Measurements from ENCODE around the gene LRRC75B.

Gene LRRC75B

DNA sequence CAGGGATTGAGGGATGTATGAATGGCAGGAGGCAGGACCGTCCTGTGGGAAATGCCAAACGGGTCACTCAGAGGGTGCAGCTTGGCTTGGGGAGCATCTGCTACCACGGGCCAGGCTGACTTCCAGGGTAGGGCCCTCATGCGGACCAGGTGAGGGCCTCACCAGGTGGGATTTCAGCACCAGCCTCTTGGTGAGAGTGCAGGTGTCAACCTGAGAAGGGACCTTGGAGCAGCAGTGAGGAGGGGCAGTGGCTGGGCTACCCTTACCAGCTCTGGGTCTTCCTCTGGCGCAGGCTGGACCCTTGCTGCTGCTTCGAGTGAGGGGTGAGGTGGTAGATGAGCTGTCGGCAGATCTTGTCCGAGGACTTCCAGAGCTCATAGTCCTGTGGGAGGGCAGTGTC is 4.9 kb downstream of the LRRC75B start:
- DNase-seq (ENCODE audit: low read depth in 2 of 3, low spot score in 1 of 3) = no peak

DNA sequence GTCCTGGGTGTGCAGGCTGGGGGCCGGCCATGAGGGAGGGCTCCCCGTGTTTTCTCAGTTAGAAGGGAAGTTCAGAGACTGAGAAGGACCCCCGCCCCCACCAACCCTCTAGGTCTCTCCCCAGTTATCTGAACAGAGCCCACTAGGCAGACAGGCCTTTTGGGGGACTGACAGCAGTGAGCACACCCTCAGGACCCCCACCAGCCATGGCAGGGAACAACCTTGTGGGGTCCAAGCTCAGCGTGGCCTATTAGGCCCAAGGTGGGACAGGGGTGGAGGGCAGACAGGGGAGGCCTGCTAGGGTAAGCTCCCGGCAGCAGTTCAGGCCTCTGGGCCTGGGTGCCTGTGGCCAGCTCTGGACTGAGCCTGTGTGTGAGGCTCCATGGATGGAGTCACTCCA is 5.6 kb downstream of the LRRC75B start:
- no peak for DNase-seq (ENCODE audit: low read depth in 2 of 3, low spot score in 1 of 3)

GRCh38 chr22:24585927-24586546 is 6.8 kb downstream of the LRRC75B start:
- no peak for DNase-seq (ENCODE audit: low read depth in 2 of 3, low spot score in 1 of 3)

DNA sequence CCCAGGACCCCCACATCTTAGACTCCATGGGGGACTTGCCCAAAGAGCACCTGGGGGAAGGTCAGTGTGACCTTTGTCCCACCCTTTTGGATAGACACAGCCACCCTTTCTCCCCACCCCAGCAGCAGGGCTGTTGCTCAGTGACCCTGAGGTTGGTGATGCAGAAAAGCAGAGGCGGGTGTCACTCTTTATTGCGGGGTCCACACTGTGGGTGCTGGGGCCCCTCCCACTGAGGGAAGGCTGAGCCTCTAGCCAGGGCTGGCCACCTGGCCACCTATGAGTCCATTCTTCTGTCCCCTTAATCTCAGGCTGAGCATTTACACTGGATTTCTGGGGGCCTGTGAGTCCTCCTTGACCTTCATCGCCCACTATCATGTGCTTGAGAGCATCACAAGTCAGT is 7.4 kb downstream of the LRRC75B start:
- DNase-seq (ENCODE audit: low read depth in 2 of 3, low spot score in 1 of 3) = no peak

DNA sequence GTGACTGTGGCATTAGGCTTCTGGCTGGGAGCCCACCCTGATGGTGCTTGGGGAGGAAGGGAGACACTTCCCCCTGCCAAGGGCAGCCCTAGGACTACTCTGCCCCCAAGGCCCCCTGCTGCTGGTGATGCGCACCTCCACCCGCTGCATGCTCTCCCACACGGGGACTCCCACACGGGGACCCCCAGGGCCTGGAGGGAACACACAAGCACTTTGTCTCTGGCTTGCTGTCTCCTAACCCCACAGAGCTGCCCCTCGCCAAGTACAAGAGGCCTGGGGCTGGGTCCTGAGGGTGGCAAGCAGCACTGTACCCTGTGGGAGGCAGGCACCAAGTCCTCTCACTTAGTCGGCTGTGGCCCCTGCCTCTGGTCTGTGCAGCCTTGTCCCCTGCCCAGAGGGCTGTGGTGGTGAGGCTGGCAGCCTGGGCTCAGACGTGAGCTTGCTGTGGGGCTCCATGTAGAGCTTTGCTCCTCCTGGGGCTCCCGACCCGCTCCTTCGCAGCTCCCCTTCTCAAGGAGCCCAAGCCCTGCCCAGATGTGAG is 7.9 kb downstream of the LRRC75B start:
- DNase-seq (ENCODE audit: low read depth in 2 of 3, low spot score in 1 of 3) = no peak

DNA sequence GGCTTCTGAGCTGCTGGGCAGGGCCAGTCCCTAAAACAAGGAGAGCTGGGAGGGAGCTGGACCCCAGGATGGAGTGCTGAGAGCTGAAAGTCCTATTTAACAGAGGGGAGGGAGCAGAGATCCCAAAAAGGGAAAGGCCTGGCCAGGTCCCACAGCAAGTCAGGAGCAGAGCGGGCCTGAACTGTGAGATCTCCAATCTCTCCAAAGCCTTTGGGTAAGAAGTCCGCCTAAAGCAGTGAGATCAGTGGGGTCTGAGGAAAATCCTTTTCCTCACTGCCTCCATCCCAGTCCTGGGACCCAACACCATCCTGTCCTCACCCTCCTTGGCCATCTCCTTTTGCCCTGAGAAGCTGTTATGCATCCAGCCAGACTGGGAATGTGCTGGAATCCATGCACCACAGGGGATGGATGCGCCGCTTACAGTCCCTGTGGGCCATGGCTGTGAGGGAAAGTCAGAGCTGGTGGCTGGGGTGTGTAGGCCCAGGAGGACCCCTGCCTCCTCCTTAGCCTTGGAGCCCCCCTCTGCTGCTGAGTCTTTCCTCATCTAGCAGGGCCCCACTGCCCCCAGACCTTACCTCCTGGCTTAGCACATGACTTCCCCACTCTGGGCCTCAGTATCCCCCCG is 8.6 kb downstream of the LRRC75B start:
- DNase-seq (ENCODE audit: low read depth in 2 of 3, low spot score in 1 of 3) = no peak

DNA sequence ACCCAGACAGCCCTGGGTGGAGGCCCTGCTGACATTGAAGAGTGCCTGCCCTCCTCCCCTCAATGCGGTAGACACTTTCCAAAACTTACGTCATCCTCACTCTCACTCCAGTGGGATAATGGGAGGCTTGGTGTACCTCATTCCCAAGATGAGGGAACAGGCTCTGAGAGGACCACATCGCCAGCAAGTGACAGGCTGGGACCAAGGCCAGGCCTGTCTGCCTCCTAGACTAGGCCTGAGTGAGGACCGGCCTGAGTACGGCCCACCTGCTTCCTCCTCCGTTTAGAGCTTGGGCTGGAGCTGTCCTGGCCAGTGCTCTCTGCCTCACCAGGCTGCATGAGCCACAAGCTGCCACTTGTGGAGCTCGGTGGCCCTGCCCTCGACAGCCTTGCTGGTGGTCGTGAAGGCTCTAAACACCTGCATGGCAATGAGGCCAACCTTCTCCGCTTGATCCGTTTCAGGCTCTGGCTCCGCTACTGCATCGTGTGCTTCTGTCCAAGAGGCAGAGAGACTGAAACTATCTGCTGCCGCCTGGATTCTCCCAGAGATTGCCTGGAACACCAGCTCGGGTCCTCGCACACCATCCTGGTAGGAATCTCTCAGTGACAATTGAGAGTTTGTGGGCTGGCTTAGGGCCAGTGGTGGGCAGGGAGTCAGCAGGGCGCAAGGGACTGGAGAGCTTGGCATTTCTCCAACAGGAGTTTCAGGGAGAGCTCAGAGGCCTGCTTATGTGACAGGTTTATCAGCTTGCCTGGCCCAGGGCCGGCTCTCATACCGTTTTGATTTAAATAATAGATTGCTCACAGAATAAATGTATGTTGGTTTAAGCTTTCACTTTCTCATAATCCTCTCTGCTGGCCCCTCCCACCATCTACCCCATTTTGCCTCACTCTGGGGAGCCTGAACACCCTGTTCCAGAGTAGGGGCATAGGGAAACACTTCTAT is 9.4 kb downstream of the LRRC75B start:
- no peak for DNase-seq (ENCODE audit: low read depth in 2 of 3, low spot score in 1 of 3)

- no peak for DNase-seq (ENCODE audit: low read depth in 2 of 3, low spot score in 1 of 3)
Measured at GRCh38 chr22:24582056-24582814, 10.6 kb downstream of the LRRC75B start.

DNA sequence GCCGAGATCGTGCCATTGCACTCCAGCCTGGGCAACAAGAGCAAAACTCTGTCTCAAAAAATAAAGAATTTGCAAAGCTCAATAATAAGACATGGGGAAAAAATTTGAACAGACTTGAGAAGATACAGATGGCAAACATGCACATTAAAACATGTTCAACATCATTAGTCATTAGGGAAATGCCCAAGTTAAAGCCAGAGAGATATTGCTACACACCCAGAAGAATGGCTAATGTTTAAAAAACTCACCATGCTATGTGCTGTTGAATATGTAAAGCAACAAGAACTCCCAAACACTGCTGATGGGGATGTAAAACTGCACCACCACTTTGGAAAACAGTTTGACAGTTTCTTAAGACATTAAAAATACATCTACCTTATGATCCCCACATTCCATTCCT is 12.6 kb downstream of the LRRC75B start:
- DNase-seq (ENCODE audit: low read depth in 2 of 3, low spot score in 1 of 3) = no peak

DNA sequence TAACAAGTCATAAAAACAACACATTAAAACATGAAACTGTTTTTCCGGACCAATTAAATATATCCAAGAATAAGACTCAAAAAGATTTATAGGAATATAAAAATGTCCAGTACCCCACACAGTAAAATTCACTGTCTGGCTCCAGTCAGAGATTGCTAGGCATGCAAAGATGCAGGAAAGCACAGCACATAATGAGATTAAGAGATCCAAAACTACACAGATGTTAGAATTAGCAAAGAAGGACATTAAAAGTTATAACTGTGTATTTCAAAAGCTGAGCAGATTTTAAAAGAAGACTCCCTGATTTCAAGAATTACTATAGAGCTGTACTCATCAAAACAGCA is 13.6 kb downstream of the LRRC75B start:
- no peak for DNase-seq (ENCODE audit: low read depth in 2 of 3, low spot score in 1 of 3)

DNA sequence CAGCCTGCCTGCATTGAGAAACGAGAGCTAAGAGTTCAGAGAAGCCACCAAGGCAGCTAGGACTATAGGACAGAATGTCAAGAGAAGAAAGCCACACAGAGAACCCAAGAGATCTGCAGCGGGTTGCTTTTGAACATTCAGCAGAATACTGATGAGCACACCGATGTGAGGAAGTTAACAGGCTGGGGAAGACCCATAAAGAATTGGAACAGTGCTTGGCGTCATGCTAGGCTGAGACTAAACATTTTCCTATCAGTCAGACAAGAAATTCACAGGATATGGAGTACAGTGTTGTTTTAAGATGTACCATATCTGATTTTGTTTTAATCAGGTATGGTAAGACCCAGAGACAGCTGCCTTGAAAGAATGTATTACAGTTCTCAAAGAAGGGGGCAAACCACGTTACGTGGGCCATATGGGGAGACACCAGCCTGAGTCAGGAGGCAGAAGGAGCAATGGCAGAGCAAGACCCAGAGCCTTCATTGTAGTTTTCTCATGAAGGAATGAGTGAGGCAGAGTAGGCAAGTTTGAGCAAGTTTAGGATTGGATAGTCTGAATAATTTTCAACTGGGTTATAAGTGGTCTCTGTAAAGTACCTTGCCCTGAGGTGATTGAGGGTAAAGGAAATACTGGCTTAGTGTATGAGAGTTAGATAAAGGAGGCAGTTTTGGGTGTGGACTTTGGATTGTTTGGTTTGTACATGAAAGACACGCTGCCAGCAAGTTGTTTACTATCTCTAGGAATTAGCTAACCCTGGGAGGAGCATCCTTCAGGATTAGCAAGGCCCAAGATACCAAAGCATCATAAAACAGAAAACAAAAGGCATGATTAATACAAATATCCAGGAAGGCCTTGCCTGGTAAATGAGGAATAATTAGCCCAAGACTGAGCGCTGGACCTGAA is 14.3 kb downstream of the LRRC75B start:
- DNase-seq (ENCODE audit: low read depth in 2 of 3, low spot score in 1 of 3) = no peak

- DNase-seq (ENCODE audit: low read depth in 2 of 3, low spot score in 1 of 3) = no peak
Measured at GRCh38 chr22:24576778-24577177, 16.1 kb downstream of the LRRC75B start.

- no peak for DNase-seq (ENCODE audit: low read depth in 2 of 3, low spot score in 1 of 3)
Measured at GRCh38 chr22:24571266-24571665, 21.6 kb downstream of the LRRC75B start.

DNA sequence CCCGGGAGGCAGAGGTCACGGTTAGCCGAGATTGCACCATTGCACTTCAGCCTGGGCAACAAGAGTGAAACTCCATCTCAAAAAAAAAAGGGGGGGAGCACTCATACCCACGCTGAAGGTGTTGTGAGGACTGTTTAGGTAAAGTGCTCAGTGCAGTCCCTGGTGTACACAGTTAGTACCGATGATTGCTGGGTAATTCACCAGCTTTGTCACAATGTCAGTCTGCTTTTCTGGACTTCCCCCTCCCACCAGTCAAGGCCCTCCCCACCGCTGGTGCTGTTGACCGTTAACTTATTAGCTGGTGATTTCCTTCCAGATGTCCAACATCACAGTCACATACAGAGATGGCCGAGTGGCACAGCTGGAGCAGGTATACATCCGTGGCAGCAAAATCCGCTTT is 25.2 kb downstream of the LRRC75B start:
- no peak for DNase-seq (ENCODE audit: low read depth in 2 of 3, low spot score in 1 of 3)

GRCh38 chr22:24566899-24567511 is 25.9 kb downstream of the LRRC75B start:
- DNase-seq (ENCODE audit: low read depth in 2 of 3, low spot score in 1 of 3) = no peak

DNA sequence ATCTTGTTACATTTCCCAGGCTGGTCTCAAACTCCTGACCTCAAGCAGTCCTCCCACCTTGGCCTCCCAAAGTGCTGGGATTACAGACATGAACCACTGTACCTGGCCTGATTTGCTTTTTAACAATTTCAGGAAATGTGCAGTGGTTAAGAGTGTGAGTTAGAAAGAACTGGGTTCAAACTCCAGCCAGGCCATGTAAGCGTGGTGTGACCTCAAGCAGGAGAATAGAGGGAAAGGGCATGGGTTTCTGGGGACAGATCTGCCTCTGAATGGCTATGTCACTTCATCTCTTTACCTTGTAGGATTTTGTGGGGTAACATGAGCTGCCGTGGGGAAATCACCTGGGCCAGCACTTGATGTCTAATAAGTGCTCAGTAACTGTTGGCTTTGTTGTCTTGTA is 27.8 kb downstream of the LRRC75B start:
- no peak for DNase-seq (ENCODE audit: low read depth in 2 of 3, low spot score in 1 of 3)

GRCh38 chr22:24564376-24565058 is 28.4 kb downstream of the LRRC75B start:
- no peak for DNase-seq (ENCODE audit: low read depth in 2 of 3, low spot score in 1 of 3)

DNA sequence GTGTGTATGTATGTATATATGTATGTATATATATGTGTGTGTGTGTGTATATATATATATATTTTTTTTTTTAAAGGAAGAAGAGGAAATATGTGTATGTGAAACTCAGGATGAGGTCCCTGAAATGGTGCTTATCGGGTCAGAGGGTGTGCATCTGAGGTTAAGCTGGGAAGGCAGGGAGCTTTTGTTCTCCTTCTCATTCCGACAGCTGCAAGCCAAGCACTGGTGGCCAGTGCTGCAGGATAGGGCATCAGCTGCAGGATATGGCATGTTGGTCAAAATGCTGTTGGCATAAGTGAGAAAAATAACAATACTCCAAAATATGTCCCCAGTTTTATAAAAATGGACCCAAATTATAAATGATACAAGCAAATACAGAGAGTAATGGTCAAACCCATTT is 29.6 kb downstream of the LRRC75B start:
- no peak for DNase-seq (ENCODE audit: low read depth in 2 of 3, low spot score in 1 of 3)

DNA sequence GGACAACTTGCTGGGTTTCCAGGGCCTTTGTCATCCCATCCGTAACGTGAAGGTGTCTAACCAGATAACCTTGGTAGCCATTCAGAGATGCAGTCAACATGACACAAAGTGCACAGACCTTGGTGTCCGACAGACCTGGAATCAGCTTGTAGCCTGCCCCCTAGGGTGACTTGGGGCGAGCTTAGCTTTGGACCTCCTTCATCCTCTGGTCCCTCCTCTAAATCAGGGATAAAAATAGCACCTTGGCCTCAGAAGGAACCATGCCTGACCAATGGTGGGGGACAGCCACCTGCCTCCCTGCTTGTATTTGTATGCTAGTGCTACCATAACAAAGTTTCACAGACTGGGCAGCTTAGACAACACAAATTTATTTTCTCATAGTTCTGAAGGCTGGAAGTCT is 33.4 kb downstream of the LRRC75B start:
- DNase-seq (ENCODE audit: low read depth in 2 of 3, low spot score in 1 of 3) = no peak

All from stimulated activated CD4-positive, alpha-beta T cell treated with anti-CD3 and anti-CD28 coated beads, Interleukin-12 subunit alpha, Interleukin-12 subunit beta, amount 100 ng/mL, for 48 hours (primary cell).